Stomach smooth muscle (tissue), 2 donors: ENCODE data around the gene COX5B.
"Not testable (repeated sequence)": the region's sequence is repeated elsewhere in the genome, so short reads cannot be mapped to it uniquely, and the experiment has no call there.

Experiments
- H3K27ac ChIP-seq: one replicate; pipeline ENCODE4 v1.7.0; 2013; ENCODE audit warnings: mild to moderate bottlenecking, low read length, inconsistent platforms
- H3K27me3 ChIP-seq, 2 donors: one replicate each; pipeline ENCODE4 v1.7.0; 2013; ENCODE audit warnings: low read length in 2 of 2; ENCODE audit not compliant: insufficient read depth in 2 of 2, control insufficient read depth in 1 of 2
- H3K36me3 ChIP-seq, 2 donors: one replicate each; pipeline ENCODE4 v1.7.0; 2013; ENCODE audit warnings: low read length in 2 of 2; ENCODE audit not compliant: control insufficient read depth in 2 of 2, insufficient read depth in 2 of 2
- H3K4me1 ChIP-seq: one replicate; pipeline ENCODE4 v1.7.0; 2013; ENCODE audit warnings: low read length; ENCODE audit not compliant: control insufficient read depth, insufficient read depth
- H3K4me3 ChIP-seq, 2 donors: one replicate each; pipeline ENCODE4 v1.7.0; 2013; ENCODE audit warnings: low read length in 2 of 2
- H3K9ac ChIP-seq, 2 donors: one replicate each; pipeline ENCODE4 v1.7.0; 2013; ENCODE audit warnings: low read length in 2 of 2, mild to moderate bottlenecking in 1 of 2
- H3K9me3 ChIP-seq, 2 donors: one replicate each; pipeline ENCODE4 v1.7.0; 2013; ENCODE audit warnings: low read length in 2 of 2; ENCODE audit not compliant: control insufficient read depth in 2 of 2
- donor health status: healthy.
- donor health status: Pancreatic carcinoma.

The COX5B gene

GRCh38 chr2:97662386-97662894 is 16.6 kb downstream of the COX5B start:
- H3K4me1 ChIP-seq: peaks cover 32% of the 10 kb centered on the region
- no peaks in the 10 kb centered on the region for H3K27me3 ChIP-seq
- peak overlapping the region; percentile 85 to 88 for H3K4me3 ChIP-seq
- peaks cover 6 to 19% of the 10 kb centered on the region in 2 donors for H3K36me3 ChIP-seq
- peak overlapping the region; percentile 73 for H3K27ac ChIP-seq
- H3K9ac ChIP-seq: peak overlapping the region; percentile 73 to 75
- H3K9me3 ChIP-seq: no peaks in the 10 kb centered on the region

- Histone ChIP-seq H3K9ac (peak overlapping the region; percentile 73 to 75), H3K27ac (peak overlapping the region; percentile 73), H3K36me3 (peaks cover 5 to 14% of the 10 kb centered on the region in 2 donors), H3K9me3 (no peaks in the 10 kb centered on the region), H3K27me3 (no peaks in the 10 kb centered on the region), H3K4me1 (peaks cover 32% of the 10 kb centered on the region), H3K4me3 (peak overlapping the region; percentile 85 to 88)
These were observed 17.2 kb downstream of the COX5B start for GRCh38 chr2:97662895-97663625.

GRCh38 chr2:97663626-97663961 is 17.7 kb downstream of the COX5B start:
- peaks cover 32% of the 10 kb centered on the region for H3K4me1 ChIP-seq
- H3K27me3 ChIP-seq: no peaks in the 10 kb centered on the region
- H3K9ac ChIP-seq: peak overlapping the region; percentile 73 to 75
- peak overlapping the region; percentile 85 to 88 for H3K4me3 ChIP-seq
- no peaks in the 10 kb centered on the region for H3K9me3 ChIP-seq
- peaks cover 0 to 9% of the 10 kb centered on the region in 2 donors for H3K36me3 ChIP-seq
- peak overlapping the region; percentile 73 for H3K27ac ChIP-seq

GRCh38 chr2:97663962-97664635 is 18.2 kb downstream of the COX5B start, which contains the start of gene ACTR1B:
Gene ACTR1B, minus strand, starts transcription at chr2:97664044. Its CDS starts 154 bp downstream, at chr2:97663890.
- no peaks in the 10 kb centered on the region for H3K27me3 ChIP-seq
- H3K9me3 ChIP-seq: no peaks in the 10 kb centered on the region
- peaks cover 0 to 3% of the 10 kb centered on the region in 2 donors for H3K36me3 ChIP-seq
- H3K27ac ChIP-seq: peak within 1 kb of the TSS; percentile 93
- H3K4me1 ChIP-seq: peaks cover 32% of the 10 kb centered on the region
- H3K9ac ChIP-seq: peak within 1 kb of the TSS; percentile 87 to 90
- peak within 1 kb of the TSS; percentile 85 to 88 for H3K4me3 ChIP-seq

GRCh38 chr2:97664636-97664970 is 18.7 kb downstream of the COX5B start:
- Histone ChIP-seq H3K4me1 (peaks cover 32% of the 10 kb centered on the region), H3K9me3 (no peaks in the 10 kb centered on the region), H3K4me3 (peak overlapping the region; percentile 76 to 88), H3K36me3 (peaks cover 0 to 2% of the 10 kb centered on the region in 2 donors), H3K27me3 (no peaks in the 10 kb centered on the region), H3K9ac (peak overlapping the region; percentile 87 to 90), H3K27ac (peak overlapping the region; percentile 93)

GRCh38 chr2:97669448-97669847 is 23.6 kb downstream of the COX5B start, which contains the start of gene C2orf92:
Gene C2orf92, plus strand, starts transcription at chr2:97669713. Its CDS starts 76 bp downstream, at chr2:97669789.
- H3K4me1 ChIP-seq: no peaks in the 10 kb centered on the region
- no peak within 1 kb of the TSS for H3K27ac ChIP-seq
- H3K9ac ChIP-seq: no peak within 1 kb of the TSS
- H3K4me3 ChIP-seq: no peak within 1 kb of the TSS
- H3K36me3 ChIP-seq: no peaks in the 10 kb centered on the region
- H3K27me3 ChIP-seq: no peaks in the 10 kb centered on the region
- H3K9me3 ChIP-seq: no peaks in the 10 kb centered on the region

- Histone ChIP-seq H3K9ac (no peak overlapping the region), H3K27ac (no peak overlapping the region), H3K9me3 (no peaks in the 10 kb centered on the region), H3K27me3 (no peaks in the 10 kb centered on the region), H3K4me3 (no peak overlapping the region), H3K4me1 (no peaks in the 10 kb centered on the region), H3K36me3 (no peaks in the 10 kb centered on the region)
These were observed 24.6 kb downstream of the COX5B start for GRCh38 chr2:97670471-97670870.

- no peaks in the 10 kb centered on the region for H3K9me3 ChIP-seq
- no peaks in the 10 kb centered on the region for H3K27me3 ChIP-seq
These were observed 25.7 kb downstream of the COX5B start for GRCh38 chr2:97671526-97671925.

GRCh38 chr2:97672606-97673140 is 26.8 kb downstream of the COX5B start:
- H3K27me3 ChIP-seq, H3K4me1 ChIP-seq, H3K9me3 ChIP-seq, H3K9ac ChIP-seq, H3K27ac ChIP-seq, H3K4me3 ChIP-seq, H3K36me3 ChIP-seq: not testable (repeated sequence)

More at GRCh38 chr2:97671526-97671925, 25.7 kb downstream of the COX5B start:
- Histone ChIP-seq H3K36me3 (no peaks in the 10 kb centered on the region), H3K4me3 (no peak overlapping the region), H3K27ac (no peak overlapping the region), H3K9ac (no peak overlapping the region), H3K4me1 (no peaks in the 10 kb centered on the region)

GRCh38 chr2:97673182-97673914 is 27.5 kb downstream of the COX5B start:
- no peak overlapping the region for H3K27ac ChIP-seq
- H3K9ac ChIP-seq: no peak overlapping the region

More at GRCh38 chr2:97673182-97673914, 27.5 kb downstream of the COX5B start:
- no peaks in the 10 kb centered on the region for H3K9me3 ChIP-seq
- H3K27me3 ChIP-seq: no peaks in the 10 kb centered on the region
- H3K4me3 ChIP-seq: no peak overlapping the region
- no peaks in the 10 kb centered on the region for H3K4me1 ChIP-seq
- no peaks in the 10 kb centered on the region for H3K36me3 ChIP-seq
